Left ventricle myocardium inferior (tissue), 1 donor: ENCODE measurements around the gene FTO. TPM values are rescaled to one million over a fixed set of nuclear protein-coding genes. Genes with fewer than 3 reads are reported as not detected.

Source experiments
- DNase-seq: peaks from one replicate; pipeline ENCODE4 v3.0.0-alpha.2; 2020
- H3K27ac ChIP-seq: fragments of 200-600 bp; replicated peaks from 2 replicates; pipeline ENCODE4 v1.8.0; 2021
- H3K27me3 ChIP-seq: fragments of 200-600 bp; 2 replicates; pipeline ENCODE4 v1.8.0; 2021; ENCODE audit warnings: low read depth
- H3K36me3 ChIP-seq: fragments of 200-600 bp; 2 replicates; pipeline ENCODE4 v1.8.0; 2021
- H3K4me1 ChIP-seq: fragments of 200-600 bp; 2 replicates; pipeline ENCODE4 v1.8.0; 2021
- H3K4me3 ChIP-seq: fragments of 200-600 bp; 2 replicates; pipeline ENCODE4 v1.8.0; 2021; ENCODE audit warnings: mild to moderate bottlenecking, moderate library complexity
- H3K9me3 ChIP-seq: fragments of 200-600 bp; replicated peaks from 2 replicates; pipeline ENCODE4 v1.8.0; 2021
- intact Hi-C: fragments of 100-400 bp; cut with micrococcal nuclease; formaldehyde crosslinking; loops from one replicate; pipeline ENCODE4 v1.11.0; 2022
- total RNA-seq: library from RNA; stranded (reverse); fragmentation: NEBNext Ultra II Directional; extraction: Animal tissue kit (Norgen Biotek cat#: 25700); gene quantifications from one replicate; pipeline ENCODE4 v1.2.1, GENCODE V29; 2021
- TF ChIP-seq, protein P1 (sequence below): fragments of 200-600 bp; IDR thresholded peaks from 2 replicates; pipeline ENCODE4 v1.8.0; 2021; ENCODE audit warnings: antibody characterized with exemption, mild to moderate bottlenecking, borderline replicate concordance
- donor health status: DM: no; HTN: yes; CAD: no; lungs with severe emphysema.

Gene FTO
- total RNA-seq, 1 donor from 2014 or later: 78.4 TPM

DNA sequence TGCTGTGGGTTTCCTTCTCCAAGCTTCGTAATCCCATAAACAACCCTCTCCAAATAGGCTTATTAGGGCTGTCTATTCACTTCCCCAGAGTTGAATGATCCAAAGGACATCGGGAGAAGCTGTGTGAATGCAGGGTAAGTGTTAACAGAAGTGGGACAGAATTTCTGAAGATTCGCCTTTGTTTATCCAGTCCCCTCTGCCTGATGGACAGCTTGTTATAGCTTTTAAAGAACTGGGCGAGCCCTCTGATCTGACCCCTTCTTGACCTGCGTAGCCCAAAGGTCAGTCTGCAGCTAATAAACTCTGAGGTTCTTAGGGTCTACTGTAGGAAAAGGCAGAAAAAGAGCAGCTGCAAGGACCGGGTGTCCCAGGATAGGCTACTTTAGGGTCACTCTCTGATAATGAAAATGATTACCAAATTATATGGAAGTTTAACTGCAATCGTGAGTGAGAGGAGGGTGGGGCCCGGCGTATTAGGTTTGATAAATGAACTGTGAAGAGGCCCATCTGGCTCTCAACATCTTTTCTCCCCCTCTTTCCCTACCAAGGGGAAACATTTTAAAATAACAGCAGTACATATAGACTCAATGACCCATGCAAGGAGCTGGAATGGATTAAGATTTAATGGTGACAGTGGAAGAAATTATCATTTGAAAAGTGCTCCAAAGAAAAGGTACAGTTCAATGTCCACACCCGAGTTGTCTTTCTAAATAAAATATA is 233.4 kb downstream of the FTO start:
- TF ChIP-seq, protein P1, sequence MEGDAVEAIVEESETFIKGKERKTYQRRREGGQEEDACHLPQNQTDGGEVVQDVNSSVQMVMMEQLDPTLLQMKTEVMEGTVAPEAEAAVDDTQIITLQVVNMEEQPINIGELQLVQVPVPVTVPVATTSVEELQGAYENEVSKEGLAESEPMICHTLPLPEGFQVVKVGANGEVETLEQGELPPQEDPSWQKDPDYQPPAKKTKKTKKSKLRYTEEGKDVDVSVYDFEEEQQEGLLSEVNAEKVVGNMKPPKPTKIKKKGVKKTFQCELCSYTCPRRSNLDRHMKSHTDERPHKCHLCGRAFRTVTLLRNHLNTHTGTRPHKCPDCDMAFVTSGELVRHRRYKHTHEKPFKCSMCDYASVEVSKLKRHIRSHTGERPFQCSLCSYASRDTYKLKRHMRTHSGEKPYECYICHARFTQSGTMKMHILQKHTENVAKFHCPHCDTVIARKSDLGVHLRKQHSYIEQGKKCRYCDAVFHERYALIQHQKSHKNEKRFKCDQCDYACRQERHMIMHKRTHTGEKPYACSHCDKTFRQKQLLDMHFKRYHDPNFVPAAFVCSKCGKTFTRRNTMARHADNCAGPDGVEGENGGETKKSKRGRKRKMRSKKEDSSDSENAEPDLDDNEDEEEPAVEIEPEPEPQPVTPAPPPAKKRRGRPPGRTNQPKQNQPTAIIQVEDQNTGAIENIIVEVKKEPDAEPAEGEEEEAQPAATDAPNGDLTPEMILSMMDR: no peak
- DNase-seq: no peak
- Histone ChIP-seq H3K4me1 (peaks cover 8% of the 10 kb centered on the region), H3K36me3 (peaks cover 25% of the 10 kb centered on the region), H3K4me3 (no peak overlapping the region), H3K27me3 (no peaks in the 10 kb centered on the region), H3K27ac (no peak overlapping the region), H3K9me3 (no peaks in the 10 kb centered on the region)
- intact Hi-C loops: no loop called here

DNA sequence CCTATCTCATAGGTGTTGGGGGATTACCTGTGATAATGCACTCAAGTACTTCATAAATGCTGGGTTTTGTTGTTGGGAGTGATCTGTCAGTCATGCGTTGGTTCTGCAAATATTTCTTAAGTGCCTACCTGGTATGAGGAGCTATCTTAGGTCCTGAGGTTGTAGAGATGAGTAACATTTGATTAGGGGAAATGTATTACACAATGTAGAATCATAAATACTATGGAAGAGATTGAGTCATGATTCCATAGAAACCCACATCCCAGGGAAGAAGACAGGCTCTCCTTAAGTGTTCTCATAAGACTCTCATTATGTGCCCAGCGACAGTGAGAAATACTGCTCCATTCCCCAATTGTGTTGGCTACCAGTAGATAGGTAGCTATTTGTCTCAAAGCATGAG is 240.1 kb downstream of the FTO start:
- TF ChIP-seq, protein P1: no peak
- H3K4me3 ChIP-seq: no peak overlapping the region
- H3K27ac ChIP-seq: no peak overlapping the region
- intact Hi-C loops: no loop called here
- DNase-seq: no peak
- H3K27me3 ChIP-seq: no peaks in the 10 kb centered on the region
- no peaks in the 10 kb centered on the region for H3K9me3 ChIP-seq
- H3K4me1 ChIP-seq: peaks cover 11% of the 10 kb centered on the region
- peaks cover 12% of the 10 kb centered on the region for H3K36me3 ChIP-seq

DNA sequence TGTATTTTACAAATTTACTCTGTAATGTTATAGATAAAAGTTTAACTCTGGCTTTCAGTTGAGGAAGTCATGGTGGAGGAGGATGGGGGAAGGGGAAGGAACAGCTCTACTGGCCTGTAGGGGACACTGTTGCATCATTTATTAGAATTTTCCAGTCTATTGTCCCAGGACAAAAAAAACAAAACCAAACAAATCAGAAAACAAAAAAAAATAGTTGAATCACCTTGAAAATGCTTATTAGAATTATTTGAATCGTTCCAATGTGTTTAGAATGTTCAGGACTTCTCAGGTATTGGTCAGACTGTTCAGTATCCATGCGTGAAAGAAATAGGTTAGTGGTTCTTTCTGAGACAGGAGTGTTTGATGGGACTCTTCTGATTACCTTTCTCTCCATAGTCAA is 242.0 kb downstream of the FTO start:
- intact Hi-C loops: no loop called here
- Histone ChIP-seq H3K27ac (no peak overlapping the region), H3K9me3 (no peaks in the 10 kb centered on the region), H3K36me3 (peaks cover 9% of the 10 kb centered on the region), H3K4me1 (peaks cover 11% of the 10 kb centered on the region), H3K4me3 (no peak overlapping the region), H3K27me3 (no peaks in the 10 kb centered on the region)
- TF ChIP-seq, protein P1: peak; percentile 84
- DNase-seq: no peak

DNA sequence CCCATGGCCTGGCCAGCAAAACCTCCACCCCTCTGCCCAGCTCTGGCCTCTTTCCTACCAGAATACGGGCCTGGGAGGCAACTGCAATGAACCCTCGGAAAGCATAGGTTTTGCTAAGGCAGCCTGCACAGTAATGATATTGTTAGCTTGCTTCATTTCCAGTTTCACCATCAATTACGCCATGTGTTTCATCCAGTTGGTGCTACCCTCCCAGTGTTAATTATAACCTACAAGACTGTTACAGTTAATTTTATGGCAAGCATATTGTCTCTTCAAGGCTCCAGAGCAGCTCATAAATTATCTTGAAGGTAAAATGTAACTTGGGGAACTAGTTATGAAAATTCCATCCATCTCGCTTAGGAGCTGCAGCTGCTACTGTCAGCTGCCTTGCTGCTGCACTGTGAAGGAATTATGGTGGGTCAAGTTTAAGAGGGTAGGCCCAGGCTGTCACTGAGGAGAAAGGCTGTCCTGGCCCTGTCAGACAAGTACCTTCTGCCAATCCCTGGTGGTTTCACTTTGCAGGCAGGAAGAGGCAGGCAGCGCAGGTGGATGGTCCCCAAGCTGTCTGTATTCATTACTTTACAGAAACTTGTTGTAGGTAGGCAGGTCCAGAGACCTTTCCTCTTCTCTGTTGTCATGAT is 242.9 kb downstream of the FTO start:
- peaks cover 4% of the 10 kb centered on the region for H3K36me3 ChIP-seq
- no peak overlapping the region for H3K4me3 ChIP-seq
- H3K27ac ChIP-seq: no peak overlapping the region
- intact Hi-C loops: no loop called here
- H3K9me3 ChIP-seq: no peaks in the 10 kb centered on the region
- DNase-seq: no peak
- H3K4me1 ChIP-seq: peaks cover 11% of the 10 kb centered on the region
- no peaks in the 10 kb centered on the region for H3K27me3 ChIP-seq
- TF ChIP-seq, protein P1: no peak

DNA sequence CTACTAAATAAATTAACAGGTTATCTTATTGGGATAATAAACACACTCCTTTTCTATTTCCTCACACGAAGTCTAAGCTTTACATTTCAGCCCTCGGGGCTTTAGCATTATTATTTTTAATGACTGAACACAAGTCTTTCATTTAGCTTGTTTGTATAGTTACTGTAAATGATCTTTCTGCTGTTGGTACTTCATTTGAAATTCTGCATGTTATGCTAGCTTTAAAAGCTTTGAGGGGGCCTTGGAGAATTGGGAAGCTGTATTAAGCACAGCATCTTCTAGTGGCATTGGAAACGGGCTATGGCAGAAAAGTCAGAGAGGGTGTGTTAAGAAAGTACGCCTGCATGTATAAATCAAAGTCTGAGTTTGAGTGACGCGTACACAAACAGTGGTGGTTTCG is 243.7 kb downstream of the FTO start:
- Histone ChIP-seq H3K27me3 (no peaks in the 10 kb centered on the region), H3K4me1 (peaks cover 19% of the 10 kb centered on the region), H3K9me3 (no peaks in the 10 kb centered on the region), H3K4me3 (no peak overlapping the region), H3K36me3 (no peaks in the 10 kb centered on the region), H3K27ac (no peak overlapping the region)
- intact Hi-C loops: no loop called here
- TF ChIP-seq, protein P1: no peak
- no peak for DNase-seq
